ENCODE measurements around the gene MCEMP1.

Gene MCEMP1

DNA sequence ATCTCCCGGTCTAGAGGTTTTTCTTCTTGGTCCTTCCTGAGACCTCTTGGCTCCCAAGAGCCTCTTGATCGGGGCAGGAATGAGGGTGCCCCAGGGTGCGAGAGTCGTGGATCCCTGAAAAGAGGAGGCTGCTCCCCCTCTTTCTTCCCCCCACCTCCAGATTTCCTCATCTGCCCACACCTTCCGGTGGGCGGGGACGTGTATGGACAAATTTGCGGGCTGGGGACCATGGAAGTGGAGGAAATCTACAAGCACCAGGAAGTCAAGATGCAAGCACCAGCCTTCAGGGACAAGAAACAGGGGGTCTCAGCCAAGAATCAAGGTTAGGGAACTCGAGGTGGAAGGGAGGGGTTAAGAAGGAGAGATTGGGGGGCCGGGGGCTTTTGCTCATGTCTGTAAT lies at the start of gene MCEMP1:
TSS of gene MCEMP1 (plus strand) at position 237 of the 400 bp plus-strand sequence. CDS start at position 268, 31 bp downstream.
- DNase-seq (ENCODE audit: low read depth, low spot score), result no peak
- H3K27ac ChIP-seq, result no peak within 1 kb of the TSS

DNA sequence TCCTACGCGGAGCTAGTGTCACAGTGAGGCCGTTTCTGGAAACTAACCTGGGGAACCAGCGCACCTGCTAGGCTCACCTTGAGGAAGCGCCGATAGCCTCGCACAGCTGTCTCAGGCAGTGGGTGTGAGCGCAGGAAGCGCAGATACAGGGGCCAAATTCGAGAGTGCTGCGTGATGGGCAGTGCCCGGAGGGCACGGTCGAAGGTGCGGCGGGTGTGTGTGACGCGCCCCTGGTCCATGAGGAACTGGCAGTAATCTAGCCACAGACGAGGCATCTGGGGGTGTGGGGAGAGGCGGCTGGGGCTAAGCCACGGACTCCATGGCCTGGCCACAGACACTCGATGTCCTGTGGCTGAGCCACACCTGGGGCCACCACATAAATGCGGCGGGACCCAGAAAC lies 49.7 kb upstream of the MCEMP1 start:
- H3K27ac ChIP-seq, result no peak overlapping the region
- DNase-seq (ENCODE audit: low read depth, low spot score), result no peak

DNA sequence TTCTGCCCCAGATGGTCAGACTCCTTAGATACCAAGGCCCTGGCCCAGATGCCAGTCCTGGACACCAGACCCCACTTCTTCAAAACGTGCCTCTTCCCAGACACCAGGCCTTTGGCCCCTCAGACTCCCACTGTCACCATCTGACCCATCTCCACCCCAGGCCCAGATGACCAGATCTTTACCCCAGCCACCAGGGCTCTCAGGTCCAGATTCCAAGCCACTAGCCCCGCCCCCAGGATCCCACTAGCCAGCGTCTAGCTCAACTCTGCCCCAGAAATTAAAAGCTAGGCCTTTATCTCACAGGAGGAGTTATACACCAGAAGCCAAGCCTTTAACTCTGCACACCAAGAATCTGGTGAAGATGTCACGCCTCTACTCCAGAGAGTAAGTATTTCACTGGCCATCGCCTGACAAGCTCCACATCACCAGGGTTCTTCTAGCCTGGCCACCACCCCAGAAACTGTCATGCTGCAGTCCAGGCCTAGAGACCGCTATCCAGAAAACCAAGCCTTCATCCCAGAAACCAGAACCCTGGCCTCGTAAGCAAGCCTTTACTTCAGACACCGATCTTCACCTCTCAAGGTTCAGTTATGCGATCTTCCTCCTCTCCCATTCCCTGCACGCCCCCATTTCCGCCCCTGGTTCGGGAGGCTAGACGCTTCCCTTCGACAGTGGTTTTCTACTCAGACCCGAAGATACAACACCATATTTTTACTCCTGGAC lies 48.1 kb upstream of the MCEMP1 start:
- no peak for DNase-seq (ENCODE audit: low read depth, low spot score)
- H3K27ac ChIP-seq, result peak overlapping the region; percentile 24

- H3K27ac ChIP-seq, result peak within 1 kb of the TSS; percentile 24
- peak; percentile 96 for DNase-seq (ENCODE audit: low read depth, low spot score)
Measured at GRCh38 chr19:7629347-7630054, 47.4 kb upstream of the MCEMP1 start, which contains the start of the genes PET100 and XAB2. PET100 (plus strand) TSS chr19:7629793; CDS start chr19:7629834, 41 bp downstream. XAB2 (minus strand) TSS chr19:7629545; CDS start chr19:7629527, 18 bp downstream.

GRCh38 chr19:7631577-7631976 lies 45.3 kb upstream of the MCEMP1 start:
- no peak for DNase-seq (ENCODE audit: low read depth, low spot score)
- no peak overlapping the region for H3K27ac ChIP-seq

DNA sequence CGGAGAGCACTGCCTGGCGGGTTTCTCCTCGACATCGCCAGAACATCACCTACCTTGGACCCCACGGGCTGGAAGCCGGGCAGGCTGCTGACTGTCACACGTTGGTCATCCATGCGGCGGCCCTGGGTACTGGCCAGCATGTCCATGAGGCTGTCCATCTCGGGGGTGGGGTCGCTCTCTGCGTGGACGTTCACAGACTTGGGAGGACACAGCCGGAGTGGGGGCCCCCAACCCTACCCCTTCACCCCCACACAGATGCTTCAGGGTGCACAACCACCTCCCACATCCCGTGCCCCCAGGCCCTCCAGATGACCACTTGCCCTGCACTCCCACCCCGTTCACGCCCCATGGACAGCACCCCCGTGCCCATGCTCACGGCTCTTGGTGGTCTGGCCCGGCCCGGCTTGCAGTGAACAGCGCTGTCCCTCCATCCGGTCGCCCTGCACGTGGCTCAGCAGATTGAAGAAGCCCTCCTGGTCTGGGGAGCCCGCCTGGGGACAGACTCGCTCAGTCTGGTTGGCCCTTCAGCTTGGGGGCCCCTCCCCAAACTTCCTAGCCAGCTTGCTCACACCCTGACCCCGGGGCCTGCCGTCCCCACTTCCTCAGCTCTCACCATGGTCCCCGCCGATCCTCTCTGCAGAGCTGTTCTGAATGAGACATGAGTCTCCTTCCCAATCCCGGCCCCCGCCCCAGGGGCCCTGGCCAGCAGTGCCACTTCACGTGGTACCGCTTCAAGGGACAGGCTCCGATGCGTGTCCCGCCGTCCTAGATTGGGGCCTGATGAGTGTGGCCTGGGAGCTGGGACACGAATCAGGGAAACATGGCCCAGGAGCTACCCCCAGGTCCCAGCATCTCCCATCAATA lies 44.3 kb upstream of the MCEMP1 start:
- no peak for DNase-seq (ENCODE audit: low read depth, low spot score)
- no peak overlapping the region for H3K27ac ChIP-seq

DNA sequence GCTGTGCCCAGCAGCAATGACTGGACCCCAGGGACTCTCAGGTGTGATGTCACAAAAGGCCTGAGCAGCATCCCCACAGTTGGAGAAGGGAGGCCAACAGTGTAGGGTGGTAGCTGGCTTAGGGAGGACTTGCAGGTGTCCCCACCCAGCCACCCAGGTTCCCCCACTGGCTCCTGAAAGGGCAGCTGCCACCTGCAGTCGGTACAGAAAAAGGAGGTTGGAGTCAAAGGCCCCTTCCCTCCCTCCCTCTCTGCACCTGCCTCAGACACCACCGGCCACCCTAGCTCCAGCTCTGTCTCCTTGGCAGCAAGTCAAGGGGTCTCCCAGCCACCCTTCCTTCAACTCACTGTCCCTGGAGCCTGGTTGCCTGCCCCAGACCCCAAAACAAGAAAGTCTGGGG lies 43.2 kb upstream of the MCEMP1 start, which contains the start of gene PCP2:
TSS of gene PCP2 (minus strand) at position 22 of the 400 bp plus-strand sequence. CDS start 262 bp downstream, outside the sequence.
- DNase-seq (ENCODE audit: low read depth, low spot score), result no peak
- no peak within 1 kb of the TSS for H3K27ac ChIP-seq

GRCh38 chr19:7635670-7636069 lies 41.2 kb upstream of the MCEMP1 start:
- no peak for DNase-seq (ENCODE audit: low read depth, low spot score)
- H3K27ac ChIP-seq, result no peak overlapping the region

DNA sequence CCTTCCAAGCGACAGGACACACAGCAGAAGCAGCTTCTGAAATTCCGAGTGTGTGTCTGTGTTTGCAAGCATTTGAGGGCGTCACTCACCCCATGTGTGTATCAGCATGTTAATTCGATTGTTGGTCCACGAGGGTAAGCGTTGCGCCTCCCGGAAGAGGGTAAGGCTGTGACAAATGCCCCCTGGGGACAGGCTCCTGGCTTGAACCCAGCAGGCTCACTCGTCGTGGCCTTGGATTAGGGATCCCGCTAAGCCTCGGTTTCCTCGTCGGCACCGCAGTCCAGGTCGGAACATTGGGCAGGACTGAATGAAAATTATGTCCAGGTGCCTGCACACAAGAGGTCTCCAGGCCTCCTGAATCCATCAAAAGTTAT lies 40.6 kb upstream of the MCEMP1 start:
- H3K27ac ChIP-seq, result no peak overlapping the region
- DNase-seq (ENCODE audit: low read depth, low spot score), result no peak

- H3K27ac ChIP-seq, result peak within 1 kb of the TSS; percentile 49
- DNase-seq (ENCODE audit: low read depth, low spot score), result no peak
Measured at GRCh38 chr19:7636691-7637373, 40.1 kb upstream of the MCEMP1 start, which contains the start of gene STXBP2. STXBP2 (plus strand) TSS chr19:7637110; CDS start chr19:7637150, 40 bp downstream.

DNA sequence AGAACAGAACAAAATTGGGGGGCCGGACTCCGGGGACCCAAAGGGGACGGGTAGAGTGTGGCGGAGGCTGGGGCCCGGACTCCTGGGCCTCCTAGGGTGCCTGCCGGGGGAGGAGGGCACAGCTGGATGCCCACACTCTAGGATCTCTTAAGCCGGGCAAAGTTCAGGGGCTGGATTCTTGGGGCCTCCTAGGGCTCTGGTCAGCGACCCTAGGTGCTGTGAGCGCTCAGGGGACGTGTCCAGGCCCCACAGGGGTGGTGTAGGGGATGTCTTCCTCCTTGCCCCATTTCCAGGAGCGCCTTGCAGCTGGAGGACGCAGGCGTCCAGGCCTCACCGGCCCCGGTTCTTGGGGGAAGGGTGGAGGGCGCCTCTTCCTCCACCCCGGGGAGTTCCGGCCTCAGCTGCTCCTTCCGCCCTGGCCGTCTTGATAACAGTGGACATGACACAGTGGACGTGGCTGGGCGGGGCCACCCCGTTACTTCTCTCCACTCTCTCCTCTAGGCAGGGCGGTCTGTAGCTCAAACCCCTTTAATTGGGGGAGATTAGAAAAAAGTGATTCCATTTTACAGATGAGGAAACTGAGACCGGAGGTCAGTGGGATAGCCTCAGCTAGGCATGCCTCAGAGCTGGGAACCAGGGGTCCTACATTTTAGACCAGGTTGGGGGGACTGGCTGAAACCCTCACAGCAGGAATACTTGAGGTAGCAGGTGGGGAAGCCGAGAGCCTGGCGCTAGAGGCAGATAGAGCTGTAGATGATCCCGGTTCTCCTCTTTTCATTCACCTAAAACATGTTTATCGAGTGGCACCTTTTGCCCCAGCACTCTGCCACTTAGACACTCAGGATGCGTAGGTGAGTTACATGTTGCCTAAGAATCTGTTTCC lies 39.3 kb upstream of the MCEMP1 start:
- no peak for DNase-seq (ENCODE audit: low read depth, low spot score)
- peak overlapping the region; percentile 49 for H3K27ac ChIP-seq

- no peak for DNase-seq (ENCODE audit: low read depth, low spot score)
- H3K27ac ChIP-seq, result no peak overlapping the region
Measured at GRCh38 chr19:7638802-7639465, 38.0 kb upstream of the MCEMP1 start.

GRCh38 chr19:7639863-7640348 lies 37.0 kb upstream of the MCEMP1 start:
- no peak for DNase-seq (ENCODE audit: low read depth, low spot score)
- no peak overlapping the region for H3K27ac ChIP-seq

- DNase-seq (ENCODE audit: low read depth, low spot score), result no peak
- H3K27ac ChIP-seq, result no peak overlapping the region
Measured at GRCh38 chr19:7640803-7641202, 36.1 kb upstream of the MCEMP1 start.

DNA sequence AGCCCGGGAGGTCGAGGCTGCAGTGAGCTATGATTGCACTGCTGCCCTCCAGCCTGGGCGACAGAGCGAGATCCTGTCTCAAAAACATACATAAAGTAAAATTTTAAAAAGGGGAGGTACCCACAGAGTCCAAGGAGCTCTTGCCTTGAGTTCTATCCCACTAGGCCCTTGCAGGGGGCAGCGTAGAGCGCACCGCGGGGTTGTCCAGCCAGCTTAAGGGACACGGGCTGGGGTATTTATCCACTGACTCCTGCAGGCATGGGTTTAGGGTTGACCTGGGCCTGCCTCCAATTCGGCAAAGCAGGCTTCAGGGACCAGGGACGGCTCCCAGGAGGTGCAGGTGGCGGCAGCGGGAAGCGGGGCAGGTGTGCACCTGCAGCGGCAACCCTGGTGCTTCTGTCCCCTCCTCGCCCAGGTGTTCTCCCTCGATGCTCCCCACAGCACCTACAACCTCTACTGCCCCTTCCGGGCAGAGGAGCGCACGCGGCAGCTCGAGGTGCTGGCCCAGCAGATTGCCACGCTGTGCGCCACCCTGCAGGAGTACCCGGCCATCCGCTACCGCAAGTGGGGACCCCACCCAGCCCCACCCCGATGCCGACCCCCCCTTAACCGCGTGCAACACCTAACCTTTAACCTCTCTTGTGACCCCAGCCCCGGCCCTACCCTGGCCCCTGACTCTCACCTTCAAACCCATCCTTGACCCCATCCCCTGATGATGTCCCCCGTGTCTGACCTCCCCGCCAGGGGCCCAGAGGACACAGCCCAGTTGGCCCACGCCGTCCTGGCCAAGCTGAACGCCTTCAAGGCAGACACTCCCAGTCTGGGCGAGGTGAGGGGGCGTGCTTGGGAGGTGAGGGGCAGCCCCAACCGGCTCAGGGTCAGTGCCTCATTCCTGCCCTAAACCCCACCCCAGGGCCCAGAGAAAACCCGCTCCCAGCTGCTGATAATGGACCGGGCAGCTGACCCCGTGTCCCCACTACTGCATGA lies 35.3 kb upstream of the MCEMP1 start:
- H3K27ac ChIP-seq, result no peak overlapping the region
- no peak for DNase-seq (ENCODE audit: low read depth, low spot score)

GRCh38 chr19:7642295-7643030 lies 34.4 kb upstream of the MCEMP1 start:
- DNase-seq (ENCODE audit: low read depth, low spot score), result no peak
- no peak overlapping the region for H3K27ac ChIP-seq
